Gastroesophageal sphincter (tissue), 3 donors: Measurements from ENCODE around the gene SLC10A3.

Experiments
- CTCF ChIP-seq, 4 experiments: fragments of 200-600 bp in 2 of 4; fragments of 450-650 bp in 2 of 4; sonication (generic) in 1 of 4; IDR thresholded peaks; one replicate each; pipeline ENCODE4 v1.5.1; 2017 to 2019; ENCODE audit warnings: antibody characterized with exemption in 4 of 4, mild to moderate bottlenecking in 2 of 4, moderate library complexity in 2 of 4
- POLR2A ChIP-seq, 2 donors: fragments of 450-650 bp; IDR thresholded peaks; one replicate each; pipeline ENCODE4 v1.6.1; 2017; ENCODE audit warnings: antibody characterized with exemption in 2 of 2, mild to moderate bottlenecking in 2 of 2, moderate library complexity in 1 of 2
- POLR2AphosphoS5 ChIP-seq: sonication (generic); formaldehyde crosslinking; IDR thresholded peaks from one replicate; pipeline ENCODE4 v1.6.1; 2017; ENCODE audit warnings: antibody characterized with exemption

GRCh38 chrX:154470914-154471568 lies 19.4 kb downstream of the SLC10A3 start:
- TF ChIP-seq CTCF (IDR thresholded peaks at IDR 0.05) (no peak), POLR2A (IDR thresholded peaks at IDR 0.05) (no peak), POLR2AphosphoS5 (no peak)
